K562 (cell line): ENCODE results near the gene CPA4. TPM values are rescaled to one million over a fixed set of nuclear protein-coding genes. Genes with fewer than 3 reads are reported as not detected.

Experiments
- CBX8 ChIP-seq: fragments of 200-600 bp; sonication (generic); IDR thresholded peaks from 2 replicates; pipeline ENCODE4 v1.6.1; 2012; ENCODE audit warnings: borderline replicate concordance, mixed run types, low read depth, mild to moderate bottlenecking, moderate library complexity, mixed read lengths, low read length, control low read depth, inconsistent platforms; ENCODE audit not compliant: poor library complexity, severe bottlenecking; ENCODE audit errors: extremely low read depth
- CHAMP1 ChIP-seq: fragments of 450-650 bp; IDR thresholded peaks from 2 replicates; pipeline ENCODE4 v1.6.1; 2016; ENCODE audit warnings: mild to moderate bottlenecking
- FOXM1 ChIP-seq, 2 experiments: fragments of 450-650 bp in 1 of 2; sonication (generic) in 1 of 2; formaldehyde crosslinking in 1 of 2; IDR thresholded peaks; 2 replicates each; pipeline versions ENCODE4 v1.6.1 to v1.9.0; 2017 to 2022; ENCODE audit warnings: low read depth in 2 of 2, mild to moderate bottlenecking in 2 of 2, missing genetic modification reagents in 1 of 2, moderate library complexity in 1 of 2
- PHB2 ChIP-seq: fragments of 450-650 bp; IDR thresholded peaks from 2 replicates; pipeline ENCODE4 v1.6.1; 2017; ENCODE audit warnings: low read depth
- POLR2G ChIP-seq: fragments of 200-400 bp; formaldehyde crosslinking; IDR thresholded peaks from 2 replicates; pipeline ENCODE4 v1.6.1; 2017; ENCODE audit warnings: low read depth, mild to moderate bottlenecking, antibody characterized with exemption, low read length, moderate library complexity
- SAFB ChIP-seq: fragments of 200-400 bp; formaldehyde crosslinking; IDR thresholded peaks from 2 replicates; pipeline ENCODE4 v1.6.1; 2017; ENCODE audit warnings: low read depth, low read length, borderline replicate concordance
- ZKSCAN8 ChIP-seq: fragments of 200-800 bp; sonication (Bioruptor generic); IDR thresholded peaks from 2 replicates; pipeline ENCODE4 v1.6.1; 2016; ENCODE audit warnings: missing genetic modification characterization, missing compliant biosample characterization
- polyA plus RNA-seq, 8 experiments: library from polyadenylated mRNA; depleted of rRNA in 4 of 8; stranded (reverse) in 5 of 8; unstranded in 3 of 8; fragments of >200 nt; fragmentation: Nextera tagmentation in 2 of 8; fragmentation: Illumina TruSeq in 1 of 8; extraction: Ambion mirVana in 2 of 8; extraction: Trizol in 1 of 8; gene quantifications; 2 replicates each; pipeline versions ENCODE4 v1.2.1 to v1.2.3, GENCODE V29; 2011 to 2014; ENCODE audit warnings: inconsistent platforms in 1 of 8, missing spikeins in 1 of 8
- total RNA-seq, 7 experiments: library from RNA; depleted of rRNA in 6 of 7; stranded (reverse); fragments of >200 nt in 6 of 7; fragmentation: Illumina TruSeq in 2 of 7; extraction: Trizol in 2 of 7; gene quantifications; 2 replicates each; pipeline versions ENCODE4 v1.2.1 to v1.2.3, GENCODE V29; 2011 to 2021; ENCODE audit warnings: low replicate concordance in 1 of 7
- TF ChIP-seq, protein P1 (sequence below): fragments of 250-450 bp; sonication (Bioruptor Pico); IDR thresholded peaks from 2 replicates; pipeline ENCODE4 v1.5.1; 2021; ENCODE audit warnings: mild to moderate bottlenecking

Gene CPA4
- total and polyA plus RNA-seq, 9 of the 15 experiments (the other 6 are each of a cell fraction or from before 2014, with no cell fraction given) = not detected

- TF ChIP-seq CHAMP1 = 0 out of 2 replicates have a peak, but pooled peaks have one; percentile 28
- TF ChIP-seq FOXM1 (IDR thresholded peaks at IDR 0.05; ENCODE audit: low read depth) = peak; percentile 39; the same call in 1 of the 2 replicates
- no peak for TF ChIP-seq FOXM1 (CRISPR knock-in tag; IDR thresholded peaks at IDR 0.05; ENCODE audit: low read depth)
- no peak for TF ChIP-seq POLR2G
- no peak for TF ChIP-seq PHB2
- TF ChIP-seq CBX8 = no peak
- no peak for TF ChIP-seq ZKSCAN8 (CRISPR knock-in tag)
- TF ChIP-seq, protein P1, sequence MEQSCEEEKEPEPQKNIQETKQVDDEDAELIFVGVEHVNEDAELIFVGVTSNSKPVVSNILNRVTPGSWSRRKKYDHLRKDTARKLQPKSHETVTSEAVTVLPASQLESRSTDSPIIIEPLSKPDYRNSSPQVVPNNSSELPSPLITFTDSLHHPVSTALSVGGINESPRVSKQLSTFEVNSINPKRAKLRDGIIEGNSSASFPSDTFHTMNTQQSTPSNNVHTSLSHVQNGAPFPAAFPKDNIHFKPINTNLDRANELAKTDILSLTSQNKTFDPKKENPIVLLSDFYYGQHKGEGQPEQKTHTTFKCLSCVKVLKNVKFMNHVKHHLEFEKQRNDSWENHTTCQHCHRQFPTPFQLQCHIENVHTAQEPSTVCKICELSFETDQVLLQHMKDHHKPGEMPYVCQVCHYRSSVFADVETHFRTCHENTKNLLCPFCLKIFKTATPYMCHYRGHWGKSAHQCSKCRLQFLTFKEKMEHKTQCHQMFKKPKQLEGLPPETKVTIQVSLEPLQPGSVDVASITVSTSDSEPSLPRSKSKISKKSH (CRISPR knock-in tag) = peak; percentile 91
- no peak for TF ChIP-seq SAFB
These were observed 34.4 kb upstream of the CPA4 start (continued) for GRCh38 chr7:130258494-130259078.
